ENCODE data around the gene PTH1R. TPM values are rescaled to one million over a fixed set of nuclear protein-coding genes. Genes with fewer than 3 reads are reported as not detected.

Gene PTH1R
- total and polyA plus RNA-seq, 2 donors (not counting 1 experiment from before 2014, with no cell fraction given) = 0.67 to 4.3 TPM

- H4K20me1 ChIP-seq (ENCODE audit: control insufficient read depth, extremely low read depth, insufficient read depth, low read length) = no peaks in the 10 kb centered on the region
- DNase-seq (ENCODE audit: low read depth in 2 of 2) = no peak
- H3K9me3 ChIP-seq (ENCODE audit: control insufficient read depth, insufficient read depth, low read depth, low read length) = no peaks in the 10 kb centered on the region
- no peak overlapping the region for H3K9ac ChIP-seq (ENCODE audit: insufficient read depth, low read length)
- H3K79me2 ChIP-seq (ENCODE audit: control insufficient read depth, insufficient read depth, low read length) = peaks cover 69% of the 10 kb centered on the region
- no peak overlapping the region for H2AFZ ChIP-seq (ENCODE audit: low read length)
- no peaks in the 10 kb centered on the region for H3K27me3 ChIP-seq (ENCODE audit: control insufficient read depth, insufficient read depth, low read length)
- H3K27ac ChIP-seq (ENCODE audit: insufficient read depth, low read length) = no peak overlapping the region
- peaks cover 9% of the 10 kb centered on the region for H3K36me3 ChIP-seq (ENCODE audit: control insufficient read depth, insufficient read depth, low read length)
- no peaks in the 10 kb centered on the region for H3K4me1 ChIP-seq (ENCODE audit: control insufficient read depth, extremely low read depth, insufficient read depth, low read length)
- H3K4me3 ChIP-seq (replicated peaks in 1 of 4; ENCODE audit: control extremely low read depth in 1 of 4, insufficient read depth in 1 of 4, low read depth in 3 of 4, low read length in 4 of 4) = no peak overlapping the region
- H3K4me2 ChIP-seq (ENCODE audit: extremely low read depth, insufficient read depth, low read length) = no peak overlapping the region
- TF ChIP-seq EZH2 (IDR thresholded peaks at IDR 0.05; ENCODE audit: low read length, missing control alignments) (no peak), CTCF (conservative IDR thresholded peaks at IDR 0.05 in 1 of 2, IDR thresholded peaks at IDR 0.05 in 1 of 2; ENCODE audit: low read depth in 1 of 2, low read length in 2 of 2) (no peak)
Measured at GRCh38 chr3:46943237-46944187, 66.0 kb downstream of the PTH1R start.

- Histone ChIP-seq H4K20me1 (ENCODE audit: control insufficient read depth, extremely low read depth, insufficient read depth, low read length) (no peaks in the 10 kb centered on the region), H3K4me1 (ENCODE audit: control insufficient read depth, extremely low read depth, insufficient read depth, low read length) (no peaks in the 10 kb centered on the region), H2AFZ (ENCODE audit: low read length) (no peak overlapping the region), H3K9ac (ENCODE audit: insufficient read depth, low read length) (no peak overlapping the region), H3K27me3 (ENCODE audit: control insufficient read depth, insufficient read depth, low read length) (no peaks in the 10 kb centered on the region), H3K27ac (ENCODE audit: insufficient read depth, low read length) (no peak overlapping the region), H3K4me2 (ENCODE audit: extremely low read depth, insufficient read depth, low read length) (no peak overlapping the region), H3K79me2 (ENCODE audit: control insufficient read depth, insufficient read depth, low read length) (peaks cover 76% of the 10 kb centered on the region), H3K4me3 (replicated peaks in 1 of 4; ENCODE audit: control extremely low read depth in 1 of 4, insufficient read depth in 1 of 4, low read depth in 3 of 4, low read length in 4 of 4) (no peak overlapping the region), H3K9me3 (ENCODE audit: control insufficient read depth, insufficient read depth, low read depth, low read length) (no peaks in the 10 kb centered on the region), H3K36me3 (ENCODE audit: control insufficient read depth, insufficient read depth, low read length) (peaks cover 9% of the 10 kb centered on the region)
- TF ChIP-seq CTCF (conservative IDR thresholded peaks at IDR 0.05 in 1 of 2, IDR thresholded peaks at IDR 0.05 in 1 of 2; ENCODE audit: low read depth in 1 of 2, low read length in 2 of 2) (no peak), EZH2 (IDR thresholded peaks at IDR 0.05; ENCODE audit: low read length, missing control alignments) (no peak)
- no peak for DNase-seq (ENCODE audit: low read depth in 2 of 2)
Measured at GRCh38 chr3:46944191-46944590, 66.7 kb downstream of the PTH1R start.

- peaks cover 88% of the 10 kb centered on the region for H3K79me2 ChIP-seq (ENCODE audit: control insufficient read depth, insufficient read depth, low read length)
- H3K36me3 ChIP-seq (ENCODE audit: control insufficient read depth, insufficient read depth, low read length) = peaks cover 2% of the 10 kb centered on the region
- peaks cover 2% of the 10 kb centered on the region for H3K4me1 ChIP-seq (ENCODE audit: control insufficient read depth, extremely low read depth, insufficient read depth, low read length)
- no peak for TF ChIP-seq EZH2 (IDR thresholded peaks at IDR 0.05; ENCODE audit: low read length, missing control alignments)
- TF ChIP-seq CTCF (conservative IDR thresholded peaks at IDR 0.05 in 1 of 2, IDR thresholded peaks at IDR 0.05 in 1 of 2; ENCODE audit: low read depth in 1 of 2, low read length in 2 of 2) = no peak
- H3K27me3 ChIP-seq (ENCODE audit: control insufficient read depth, insufficient read depth, low read length) = no peaks in the 10 kb centered on the region
- H3K4me3 ChIP-seq (replicated peaks in 1 of 4; ENCODE audit: control extremely low read depth in 1 of 4, insufficient read depth in 1 of 4, low read depth in 3 of 4, low read length in 4 of 4) = no peak overlapping the region
- H4K20me1 ChIP-seq (ENCODE audit: control insufficient read depth, extremely low read depth, insufficient read depth, low read length) = no peaks in the 10 kb centered on the region
- H3K27ac ChIP-seq (ENCODE audit: insufficient read depth, low read length) = no peak overlapping the region
- H3K9me3 ChIP-seq (ENCODE audit: control insufficient read depth, insufficient read depth, low read depth, low read length) = no peaks in the 10 kb centered on the region
- H2AFZ ChIP-seq (ENCODE audit: low read length) = no peak overlapping the region
- no peak overlapping the region for H3K9ac ChIP-seq (ENCODE audit: insufficient read depth, low read length)
- no peak for DNase-seq (ENCODE audit: low read depth in 2 of 2)
- no peak overlapping the region for H3K4me2 ChIP-seq (ENCODE audit: extremely low read depth, insufficient read depth, low read length)
Measured at GRCh38 chr3:46946416-46946815, 68.9 kb downstream of the PTH1R start.
